ENCODE data around the gene EREG.
"Not testable (repeated sequence)": the region's sequence is repeated elsewhere in the genome, so short reads cannot be mapped to it uniquely, and the experiment has no call there.

Gene EREG

GRCh38 chr4:74385386-74385785 is 20.4 kb downstream of the EREG start:
- intact Hi-C loops (cut with DNase I) = no loop called here
- DNase-seq = no peak

GRCh38 chr4:74386159-74386558 is 21.2 kb downstream of the EREG start:
- intact Hi-C loops (cut with DNase I) = no loop called here
- DNase-seq = no peak

- no peak for DNase-seq
- intact Hi-C loops (cut with DNase I) = no loop called here
Observed at GRCh38 chr4:74387790-74388189, 22.8 kb downstream of the EREG start.

- intact Hi-C loops (cut with DNase I) = no loop called here
- DNase-seq = no peak
Observed at GRCh38 chr4:74389494-74389893, 24.5 kb downstream of the EREG start.

- intact Hi-C loops (cut with DNase I) = no loop called here
- DNase-seq = no peak
Observed at GRCh38 chr4:74390677-74391076, 25.7 kb downstream of the EREG start.

GRCh38 chr4:74391346-74391745 is 26.4 kb downstream of the EREG start:
- intact Hi-C loops (cut with DNase I) = no loop called here
- no peak for DNase-seq

GRCh38 chr4:74391890-74392475 is 27.0 kb downstream of the EREG start:
- intact Hi-C loops (cut with DNase I) = no loop called here
- DNase-seq = no peak

- DNase-seq = no peak
- intact Hi-C loops (cut with DNase I) = no loop called here
Observed at GRCh38 chr4:74394476-74395136, 29.7 kb downstream of the EREG start.

- intact Hi-C loops (cut with DNase I) = no loop called here
Observed at GRCh38 chr4:74395633-74396032, 30.7 kb downstream of the EREG start.

GRCh38 chr4:74397748-74398426 is 32.9 kb downstream of the EREG start:
- no peak for DNase-seq

More at GRCh38 chr4:74395633-74396032, 30.7 kb downstream of the EREG start:
- no peak for DNase-seq

GRCh38 chr4:74398894-74399589 is 34.1 kb downstream of the EREG start:
- peak in 2 of 10 donors; percentile 70 for DNase-seq
- intact Hi-C loops (cut with DNase I) = not testable (repeated sequence)

More at GRCh38 chr4:74397748-74398426, 32.9 kb downstream of the EREG start:
- intact Hi-C loops (cut with DNase I) = no loop called here

GRCh38 chr4:74400395-74400794 is 35.5 kb downstream of the EREG start:
- no peak for DNase-seq
- intact Hi-C loops (cut with DNase I) = no loop called here

GRCh38 chr4:74402692-74403456 is 37.9 kb downstream of the EREG start:
- DNase-seq = no peak
- intact Hi-C loops (cut with DNase I) = no loop called here

GRCh38 chr4:74407891-74408290 is 42.9 kb downstream of the EREG start:
- no peak for DNase-seq
- intact Hi-C loops (cut with DNase I) = no loop called here

- intact Hi-C loops (cut with DNase I) = no loop called here
- DNase-seq = no peak
Observed at GRCh38 chr4:74408639-74409038, 43.7 kb downstream of the EREG start.

- intact Hi-C loops (cut with DNase I) = no loop called here
- DNase-seq = no peak
Observed at GRCh38 chr4:74410272-74410671, 45.3 kb downstream of the EREG start.

GRCh38 chr4:74412225-74412624 is 47.3 kb downstream of the EREG start:
- DNase-seq = no peak
- intact Hi-C loops (cut with DNase I) = no loop called here

- DNase-seq = no peak
- intact Hi-C loops (cut with DNase I) = no loop called here
Observed at GRCh38 chr4:74413265-74413664, 48.3 kb downstream of the EREG start.

- intact Hi-C loops (cut with DNase I) = no loop called here
- no peak for DNase-seq
Observed at GRCh38 chr4:74414149-74414809, 49.3 kb downstream of the EREG start.

All from posterior cingulate gyrus (tissue), 11 donors.